Astrocyte (in vitro differentiated cells and primary cell): Measurements from ENCODE around the gene C2orf76.

Experiments used
- EZH2 ChIP-seq: IDR thresholded peaks from 2 replicates; pipeline ENCODE4 v1.6.1; 2012; ENCODE audit warnings: mild to moderate bottlenecking, low read length, inconsistent platforms; ENCODE audit not compliant: insufficient read depth
- TF ChIP-seq, protein P1 (sequence below): IDR thresholded peaks from 2 replicates; pipeline ENCODE4 v1.5.1; 2011; ENCODE audit warnings: low read depth, mild to moderate bottlenecking, inconsistent platforms, low read length, moderate library complexity; ENCODE audit not compliant: insufficient read depth

DNA sequence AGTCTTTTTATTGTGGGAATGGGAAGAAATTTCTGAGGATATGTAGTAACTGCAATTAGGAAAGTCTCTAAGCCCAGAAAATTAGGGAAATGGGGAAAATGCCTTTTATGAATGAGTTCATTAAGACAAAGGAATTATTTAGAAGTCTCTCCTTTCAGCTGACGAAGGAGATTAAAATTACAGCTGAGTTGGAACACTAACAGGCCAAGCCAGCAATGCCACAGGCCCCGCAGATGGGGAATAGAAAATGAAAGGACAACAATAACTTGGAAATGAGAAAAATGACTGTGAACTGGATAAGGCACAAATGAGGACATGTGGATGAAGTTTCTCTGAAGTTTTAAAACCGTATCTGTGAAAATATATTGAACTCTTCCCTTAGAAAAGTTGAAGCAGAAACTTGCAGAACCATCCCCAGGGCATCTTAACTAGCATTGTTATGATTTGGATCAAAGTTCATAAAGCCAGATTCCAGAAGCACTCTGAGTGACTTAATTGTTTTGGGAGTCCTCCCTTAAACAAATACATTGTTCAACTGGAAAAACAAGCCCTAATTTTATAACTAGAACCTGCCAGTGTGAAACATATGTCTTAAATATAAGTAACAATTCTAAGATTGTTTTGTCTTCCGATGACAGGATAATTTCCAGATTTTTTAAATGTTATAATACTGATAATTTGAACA, 51.3 kb downstream of the C2orf76 start:
- TF ChIP-seq, protein P1, sequence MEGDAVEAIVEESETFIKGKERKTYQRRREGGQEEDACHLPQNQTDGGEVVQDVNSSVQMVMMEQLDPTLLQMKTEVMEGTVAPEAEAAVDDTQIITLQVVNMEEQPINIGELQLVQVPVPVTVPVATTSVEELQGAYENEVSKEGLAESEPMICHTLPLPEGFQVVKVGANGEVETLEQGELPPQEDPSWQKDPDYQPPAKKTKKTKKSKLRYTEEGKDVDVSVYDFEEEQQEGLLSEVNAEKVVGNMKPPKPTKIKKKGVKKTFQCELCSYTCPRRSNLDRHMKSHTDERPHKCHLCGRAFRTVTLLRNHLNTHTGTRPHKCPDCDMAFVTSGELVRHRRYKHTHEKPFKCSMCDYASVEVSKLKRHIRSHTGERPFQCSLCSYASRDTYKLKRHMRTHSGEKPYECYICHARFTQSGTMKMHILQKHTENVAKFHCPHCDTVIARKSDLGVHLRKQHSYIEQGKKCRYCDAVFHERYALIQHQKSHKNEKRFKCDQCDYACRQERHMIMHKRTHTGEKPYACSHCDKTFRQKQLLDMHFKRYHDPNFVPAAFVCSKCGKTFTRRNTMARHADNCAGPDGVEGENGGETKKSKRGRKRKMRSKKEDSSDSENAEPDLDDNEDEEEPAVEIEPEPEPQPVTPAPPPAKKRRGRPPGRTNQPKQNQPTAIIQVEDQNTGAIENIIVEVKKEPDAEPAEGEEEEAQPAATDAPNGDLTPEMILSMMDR: no peak
- TF ChIP-seq EZH2: no peak
